B cell (primary cell): ENCODE results near the gene ACOX2.

Experiments used
- CTCF ChIP-seq: fragments of 200-600 bp; IDR thresholded peaks from one replicate; pipeline ENCODE4 v1.8.0; 2022; ENCODE audit warnings: antibody characterized with exemption, mild to moderate bottlenecking
- EZH2 ChIP-seq: IDR thresholded peaks from 2 replicates; pipeline ENCODE4 v1.6.1; 2012; ENCODE audit warnings: borderline replicate concordance, low read depth, mild to moderate bottlenecking, moderate library complexity, low read length; ENCODE audit not compliant: insufficient read depth, poor library complexity, severe bottlenecking

DNA sequence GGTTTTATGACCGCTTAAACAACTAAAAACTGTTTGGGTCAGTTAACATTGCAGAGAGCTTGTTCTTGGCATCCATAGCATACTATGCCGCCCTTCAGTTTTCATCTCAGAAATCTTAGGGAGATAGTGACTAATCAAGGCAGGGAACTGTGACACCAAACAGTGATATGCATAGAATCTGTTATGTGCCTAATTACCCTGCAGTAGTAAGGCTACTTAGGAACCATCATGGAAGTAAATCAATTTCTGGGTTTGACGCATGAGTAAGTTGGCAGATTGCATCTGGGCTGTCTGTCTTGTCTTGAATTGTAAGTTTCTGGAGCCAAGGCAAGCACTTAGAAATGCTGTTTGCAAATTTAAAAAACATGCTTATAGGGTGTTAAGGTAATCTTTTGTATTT lies 22.6 kb downstream of the ACOX2 start:
- no peak for TF ChIP-seq CTCF
- no peak for TF ChIP-seq EZH2
